HepG2 (cell line): Measurements from ENCODE around the gene HS6ST2. TPM values are rescaled to one million over a fixed set of nuclear protein-coding genes. Genes with fewer than 3 reads are reported as not detected.

Experiments
- ATAC-seq: fragments of 200-7000 bp; cut with Tn5 transposase; 3 replicates; pipeline ENCODE4 v1.9.1; 2020; ENCODE audit warnings: mild to moderate bottlenecking, moderate library complexity
- BruUV-seq: library from RNA; stranded (reverse); fragments of 400-500 nt; replicated peaks from 2 replicates; lab custom pipeline; 2021; lab: Mats Ljungman, UMichigan
- CTCF ChIA-PET: fragments of 300-600 bp; formaldehyde crosslinking; extraction: SDS; loops from one replicate; lab custom pipeline; 2021; ENCODE audit warnings: low total read pairs, inconsistent platforms, low intra/inter-chr PET ratio; lab: Yijun Ruan, JAX
- POLR2A ChIA-PET: fragments of 350-600 bp; sonication (Branson Sonifier 250); formaldehyde crosslinking; loops from one replicate; lab custom pipeline; 2020; ENCODE audit warnings: antibody characterized with exemption, inconsistent platforms; lab: Yijun Ruan, JAX
- DNase-seq: peaks from one replicate; pipeline ENCODE4 v3.0.0-alpha.2; 2015; ENCODE audit warnings: low spot score
- FAIRE-seq: peaks from 3 replicates; lab custom pipeline; 2011; peaks lifted over from hg19 to GRCh38; lab: Jason Lieb, UNC
- H2AFZ ChIP-seq: one replicate; pipeline ENCODE4 v1.6.1; 2011; ENCODE audit warnings: low read length, inconsistent platforms
- H3K27ac ChIP-seq: fragments of 300-600 bp; 3 replicates; pipeline ENCODE4 v1.8.0; 2011; ENCODE audit warnings: mixed run types, mild to moderate bottlenecking, mixed read lengths, low read length, inconsistent platforms; ENCODE audit not compliant: insufficient read depth; ENCODE audit errors: extremely low read length
- H3K27me3 ChIP-seq, 2 experiments: fragments of 200-600 bp in 1 of 2; 2 replicates in 1 of 2; 3 replicates in 1 of 2; pipeline versions ENCODE4 v1.6.0 to v1.8.0; 2011; ENCODE audit warnings: low read length in 2 of 2, mild to moderate bottlenecking in 2 of 2, moderate library complexity in 2 of 2, inconsistent platforms in 1 of 2; ENCODE audit not compliant: insufficient read depth in 2 of 2, control insufficient read depth in 1 of 2
- H3K36me3 ChIP-seq, 2 experiments: fragments of 200-600 bp in 1 of 2; replicated peaks in 1 of 2; 2 replicates in 1 of 2; 3 replicates in 1 of 2; pipeline versions ENCODE4 v1.5.1 to v1.8.0; 2011; ENCODE audit warnings: low read length in 2 of 2, inconsistent platforms in 1 of 2; ENCODE audit not compliant: insufficient read depth in 2 of 2, control insufficient read depth in 1 of 2
- H3K4me1 ChIP-seq: 2 replicates; pipeline ENCODE4 v1.5.1; 2012; ENCODE audit warnings: low read length, inconsistent platforms; ENCODE audit not compliant: insufficient read depth
- H3K4me2 ChIP-seq: 2 replicates; pipeline ENCODE4 v1.6.0; 2011; ENCODE audit warnings: low read depth, low read length, inconsistent platforms
- H3K4me3 ChIP-seq, 3 experiments: fragments of 200-600 bp in 1 of 3; sonication (generic), shearing (Covaris generic) in 1 of 3; replicated peaks in 1 of 3; 2 replicates each; pipeline ENCODE4 v1.5.1; 2011 to 2016; ENCODE audit warnings: low read length in 3 of 3, inconsistent platforms in 2 of 3, low read depth in 2 of 3, mild to moderate bottlenecking in 2 of 3, control low read depth in 1 of 3, mixed read lengths in 1 of 3; ENCODE audit not compliant: insufficient read depth in 1 of 3
- H3K79me2 ChIP-seq: one replicate; pipeline ENCODE4 v1.6.1; 2011; ENCODE audit warnings: low read length, inconsistent platforms; ENCODE audit not compliant: insufficient read depth
- H3K9ac ChIP-seq: 2 replicates; pipeline ENCODE4 v1.6.0; 2011; ENCODE audit warnings: mild to moderate bottlenecking, low read depth, low read length, inconsistent platforms; ENCODE audit not compliant: insufficient read depth
- H3K9me3 ChIP-seq: 2 replicates; pipeline ENCODE4 v1.5.1; 2012; ENCODE audit warnings: mild to moderate bottlenecking, low read length
- H4K20me1 ChIP-seq: 2 replicates; pipeline ENCODE4 v1.6.0; 2011; ENCODE audit warnings: inconsistent platforms, mild to moderate bottlenecking, low read length, moderate library complexity; ENCODE audit not compliant: insufficient read depth
- ARID5B ChIP-seq: IDR thresholded peaks from 2 replicates; pipeline ENCODE4 v1.4.0; 2020; ENCODE audit warnings: mild to moderate bottlenecking, missing genetic modification reagents
- CC2D1A ChIP-seq: sonication (generic); formaldehyde crosslinking; IDR thresholded peaks from 2 replicates; pipeline ENCODE4 v1.8.1; 2023; ENCODE audit warnings: mild to moderate bottlenecking, missing genetic modification reagents
- GMEB1 ChIP-seq: sonication (generic); formaldehyde crosslinking; IDR thresholded peaks from 2 replicates; pipeline ENCODE4 v1.5.1; 2020; ENCODE audit warnings: missing genetic modification reagents, mild to moderate bottlenecking, borderline replicate concordance
- HNF4A ChIP-seq: sonication (generic); formaldehyde crosslinking; IDR thresholded peaks from 2 replicates; pipeline ENCODE4 v1.4.0; 2020; ENCODE audit warnings: missing genetic modification reagents
- LBX2 ChIP-seq: sonication (generic); formaldehyde crosslinking; IDR thresholded peaks from 2 replicates; pipeline ENCODE4 v1.5.0; 2020; ENCODE audit warnings: missing genetic modification reagents, mild to moderate bottlenecking, borderline replicate concordance
- NFRKB ChIP-seq: fragments of 450-650 bp; IDR thresholded peaks from 2 replicates; pipeline ENCODE4 v1.6.1; 2017
- NR3C1 ChIP-seq: sonication (generic); formaldehyde crosslinking; IDR thresholded peaks from 2 replicates; pipeline ENCODE4 v1.4.0; 2020; ENCODE audit warnings: missing genetic modification reagents
- PAF1 ChIP-seq: IDR thresholded peaks from 2 replicates; pipeline ENCODE4 v1.6.1; 2016; ENCODE audit warnings: missing genetic modification reagents, missing compliant biosample characterization
- POLR2AphosphoS2 ChIP-seq: IDR thresholded peaks from 2 replicates; pipeline ENCODE4 v1.6.1; 2011; ENCODE audit warnings: low read depth, low read length, improper control_type of control experiment
- PRDM15 ChIP-seq: sonication (generic); formaldehyde crosslinking; IDR thresholded peaks from 2 replicates; pipeline ENCODE4 v1.4.0; 2020; ENCODE audit warnings: missing genetic modification reagents
- TBX3 ChIP-seq: fragments of 450-650 bp; IDR thresholded peaks from 2 replicates; pipeline ENCODE4 v1.6.1; 2017; ENCODE audit warnings: antibody characterized with exemption, mild to moderate bottlenecking, inconsistent platforms, borderline replicate concordance
- ZFP90 ChIP-seq: sonication (generic); formaldehyde crosslinking; IDR thresholded peaks from 2 replicates; pipeline ENCODE4 v1.8.0; 2022; ENCODE audit warnings: missing genetic modification reagents, mild to moderate bottlenecking, inconsistent platforms, borderline replicate concordance
- ZNF296 ChIP-seq: sonication (generic); formaldehyde crosslinking; conservative IDR thresholded peaks from 2 replicates; pipeline ENCODE4 v1.5.0; 2020; ENCODE audit warnings: mild to moderate bottlenecking, missing genetic modification reagents
- ZNF619 ChIP-seq: sonication (generic); formaldehyde crosslinking; IDR thresholded peaks from 2 replicates; pipeline ENCODE4 v1.4.0; 2020; ENCODE audit warnings: mild to moderate bottlenecking, missing genetic modification reagents
- ZNF674 ChIP-seq: sonication (generic); formaldehyde crosslinking; IDR thresholded peaks from 2 replicates; pipeline ENCODE4 v1.5.0; 2020; ENCODE audit warnings: low read depth, mild to moderate bottlenecking, missing genetic modification reagents
- ZNF720 ChIP-seq: sonication (generic); formaldehyde crosslinking; IDR thresholded peaks from 2 replicates; pipeline ENCODE4 v1.4.0; 2020; ENCODE audit warnings: missing genetic modification reagents
- ZNF879 ChIP-seq: sonication (generic); formaldehyde crosslinking; IDR thresholded peaks from 2 replicates; pipeline ENCODE4 v1.8.1; 2023; ENCODE audit warnings: missing genetic modification reagents
- WGBS: methylation state at CpG from one replicate; pipeline ENCODE4 v1.1.6; 2017; ENCODE audit warnings: low lambda C conversion rate; 5-methylcytosine and 5-hydroxymethylcytosine counted together
- in situ Hi-C: cut with HindIII; loops from 2 replicates; pipeline ENCODE4 v1.10.0; 2017; ENCODE audit warnings: low pct_unique_long_range_greater_than_20kb; ENCODE audit not compliant: extremely low pct_ligation_motif_present
- intact Hi-C: fragments of 100-400 bp; cut with micrococcal nuclease; formaldehyde crosslinking; loops from one replicate; pipeline ENCODE4 v1.10.0; 2022; ENCODE audit not compliant: unreplicated experiment
- polyA plus RNA-seq, 8 experiments: library from polyadenylated mRNA; depleted of rRNA in 3 of 8; stranded (reverse) in 7 of 8; unstranded in 1 of 8; fragments of >200 nt; fragmentation: Illumina TruSeq in 4 of 8; extraction: Trizol in 4 of 8; gene quantifications; 2 replicates each; pipeline versions ENCODE4 v1.2.1 to v1.2.3, GENCODE V29; 2011 to 2016; ENCODE audit warnings: low read depth in 4 of 8, missing spikeins in 1 of 8, mixed read lengths in 1 of 8; ENCODE audit not compliant: insufficient read depth in 1 of 8
- total RNA-seq, 5 experiments: library from RNA; depleted of rRNA; stranded (reverse); fragments of >200 nt; fragmentation: Illumina TruSeq; extraction: Trizol; gene quantifications; 2 replicates each; pipeline ENCODE4 v1.2.3, GENCODE V29; 2016; ENCODE audit warnings: low read depth in 1 of 5

Gene HS6ST2
- total and polyA plus RNA-seq, 2 of the 13 experiments (the other 11 are each of a cell fraction or from before 2014, with no cell fraction given): 0.05 TPM; not detected in 1

- in situ Hi-C loops: loop anchor here (10.0 kb wide), 1 partner anchor 198 kb away; no protein-coding TSS in a partner anchor
- CTCF ChIA-PET: no interaction called here
- TF ChIP-seq ZNF619: no peak
- TF ChIP-seq ZNF296 (CRISPR knock-in tag): no peak
- no peak for TF ChIP-seq NFRKB
- no peak for TF ChIP-seq PRDM15
- TF ChIP-seq ARID5B (CRISPR knock-in tag): 0 out of 2 replicates have a peak, but pooled peaks have one; percentile 32
- TF ChIP-seq ZFP90: no peak
- no peak for TF ChIP-seq PAF1 (CRISPR knock-in tag)
- TF ChIP-seq LBX2: no peak
- TF ChIP-seq POLR2AphosphoS2: no peak
- TF ChIP-seq ZNF674 (CRISPR knock-in tag): no peak
- no peak for TF ChIP-seq NR3C1 (CRISPR knock-in tag)
- no peak for TF ChIP-seq TBX3
- no peak for TF ChIP-seq ZNF720
- no peak for TF ChIP-seq GMEB1 (CRISPR knock-in tag)
- 0 out of 2 replicates have a peak, but pooled peaks have one; percentile 9 for TF ChIP-seq HNF4A (CRISPR knock-in tag)
- TF ChIP-seq ZNF879 (CRISPR knock-in tag): no peak
- no peak for TF ChIP-seq CC2D1A (CRISPR knock-in tag)
These were observed 355.7 kb downstream of the HS6ST2 start for GRCh38 chrX:132602701-132603100.

More at GRCh38 chrX:132602701-132603100, 355.7 kb downstream of the HS6ST2 start:
- H3K79me2 ChIP-seq: no peaks in the 10 kb centered on the region
- FAIRE-seq (no peak), ATAC-seq (peak; percentile 65), DNase-seq (peak; percentile 34)
- WGBS: 33% methylated on average over 4 of the region's 4 CpGs
- BruUV-seq: no TSS peak
- no peaks in the 10 kb centered on the region for H3K27me3 ChIP-seq
- no peak overlapping the region for H3K4me2 ChIP-seq
- peaks cover 36% of the 10 kb centered on the region for H3K4me1 ChIP-seq
- POLR2A ChIA-PET: interaction anchor here (1.8 to 2.3 kb wide), 5 partner anchors 12 to 122 kb away, joined by 4 to 9 read pairs (median 7); partner anchors contain the start of gene MBNL3
- no peaks in the 10 kb centered on the region for H3K9me3 ChIP-seq
- no peak overlapping the region for H2AFZ ChIP-seq
- H3K4me3 ChIP-seq: no peak overlapping the region
- intact Hi-C loops: no loop called here
- H4K20me1 ChIP-seq: no peaks in the 10 kb centered on the region
- H3K27ac ChIP-seq: no peak overlapping the region
- H3K9ac ChIP-seq: no peak overlapping the region
- H3K36me3 ChIP-seq: no peaks in the 10 kb centered on the region
